AG04450 (cell line): ENCODE measurements around the gene SLC25A45. TPM values are rescaled to one million over a fixed set of nuclear protein-coding genes. Genes with fewer than 3 reads are reported as not detected.

Experiments used
- CTCF ChIA-PET: fragments of 300-600, 350-600 bp; formaldehyde crosslinking; extraction: SDS; loops from one replicate; lab custom pipeline; 2022; ENCODE audit warnings: antibody characterized with exemption, inconsistent platforms; lab: Charles Lee
- POLR2A ChIA-PET: fragments of 350-600 bp; formaldehyde crosslinking; extraction: SDS; loops from one replicate; lab custom pipeline; 2021; ENCODE audit warnings: antibody characterized with exemption, inconsistent platforms; lab: Yijun Ruan, JAX
- DNase-seq: peaks from one replicate; pipeline ENCODE4 v3.0.0-alpha.2; 2011; ENCODE audit warnings: low read depth, low spot score
- H3K27ac ChIP-seq: one replicate; pipeline ENCODE4 v1.5.1; 2012; ENCODE audit warnings: low read depth, low read length, control low read depth
- H3K27me3 ChIP-seq: one replicate; pipeline ENCODE4 v1.6.0; 2012; ENCODE audit warnings: low read length; ENCODE audit not compliant: control insufficient read depth, insufficient read depth
- H3K4me3 ChIP-seq: 2 replicates; pipeline ENCODE4 v1.5.1; 2011; ENCODE audit warnings: mild to moderate bottlenecking, low read depth, low read length, control low read depth
- H3K9me3 ChIP-seq: 2 replicates; pipeline ENCODE4 v1.5.1; 2012; ENCODE audit warnings: low read length; ENCODE audit not compliant: control insufficient read depth, insufficient read depth
- CTCF ChIP-seq: IDR thresholded peaks from 2 replicates; pipeline ENCODE4 v1.5.1; 2011; ENCODE audit warnings: low read depth, low read length, control low read depth, inconsistent platforms
- polyA plus RNA-seq: library from polyadenylated mRNA; depleted of rRNA; stranded (reverse); fragments of >200 nt; gene quantifications from 2 replicates; pipeline ENCODE4 v1.2.3, GENCODE V29; 2011

The SLC25A45 gene
- polyA plus RNA-seq, 1 experiment, result 0.76 TPM

GRCh38 chr11:65429068-65429681 lies 46.7 kb upstream of the SLC25A45 start:
- no peaks in the 10 kb centered on the region for H3K9me3 ChIP-seq
- H3K27me3 ChIP-seq, result no peaks in the 10 kb centered on the region
- DNase-seq, result no peak
- H3K27ac ChIP-seq, result peak overlapping the region; percentile 66
- ChIA-PET CTCF (no interaction called here), POLR2A (interaction anchor here (1.0 to 17.0 kb wide), 5 partner anchors 9 to 96 kb away, joined by 3 to 999 read pairs (median 6); partner anchors contain the start of genes MALAT1, NEAT1 and SCYL1)
- TF ChIP-seq CTCF, result no peak
- peak overlapping the region; percentile 97 for H3K4me3 ChIP-seq

- ChIA-PET CTCF (no interaction called here), POLR2A (interaction anchor here (1.0 to 17.0 kb wide), 5 partner anchors 8 to 96 kb away, joined by 3 to 999 read pairs (median 6); partner anchors contain the start of genes MALAT1, NEAT1 and SCYL1)
- H3K9me3 ChIP-seq, result no peaks in the 10 kb centered on the region
- DNase-seq, result no peak
- TF ChIP-seq CTCF, result no peak
- H3K4me3 ChIP-seq, result peak overlapping the region; percentile 97
- H3K27ac ChIP-seq, result peak overlapping the region; percentile 59
- no peaks in the 10 kb centered on the region for H3K27me3 ChIP-seq
These were observed 46.2 kb upstream of the SLC25A45 start for GRCh38 chr11:65428578-65429067.

GRCh38 chr11:65427691-65428577 lies 45.5 kb upstream of the SLC25A45 start:
- ChIA-PET POLR2A (interaction anchor here (1.0 to 17.0 kb wide), 4 partner anchors 7 to 74 kb away, joined by 3 to 999 read pairs (median 25); partner anchors contain the start of genes MALAT1 and NEAT1), CTCF (no interaction called here)
- no peaks in the 10 kb centered on the region for H3K27me3 ChIP-seq
- H3K4me3 ChIP-seq, result peak overlapping the region; percentile 97
- TF ChIP-seq CTCF, result no peak
- H3K27ac ChIP-seq, result peak overlapping the region; percentile 83
- DNase-seq, result no peak
- H3K9me3 ChIP-seq, result peaks cover 5% of the 10 kb centered on the region; the same call in 1 of the 2 replicates

GRCh38 chr11:65426839-65427690 lies 44.6 kb upstream of the SLC25A45 start:
- H3K9me3 ChIP-seq, result peaks cover 6% of the 10 kb centered on the region; the same call in 1 of the 2 replicates
- CTCF ChIA-PET, result no interaction called here
- POLR2A ChIA-PET, result interaction anchor here (1.0 to 17.0 kb wide), 3 partner anchors 6 to 74 kb away, joined by 3 to 999 read pairs (median 46); partner anchors contain the start of genes MALAT1 and NEAT1
- H3K27ac ChIP-seq, result peak overlapping the region; percentile 83
- DNase-seq, result no peak
- no peaks in the 10 kb centered on the region for H3K27me3 ChIP-seq
- H3K4me3 ChIP-seq, result peak overlapping the region; percentile 97
- TF ChIP-seq CTCF, result no peak
